GM21786 (cell line): Measurements from ENCODE around the gene AQP1.

Experiments
- ATAC-seq: cut with Tn5 transposase; IDR thresholded peaks from one replicate; pipeline ENCODE4 v1.9.1; 2021; ENCODE audit not compliant: unreplicated experiment

Gene AQP1

GRCh38 chr7:30971440-30971839 lies 59.8 kb downstream of the AQP1 start:
- no peak for ATAC-seq

DNA sequence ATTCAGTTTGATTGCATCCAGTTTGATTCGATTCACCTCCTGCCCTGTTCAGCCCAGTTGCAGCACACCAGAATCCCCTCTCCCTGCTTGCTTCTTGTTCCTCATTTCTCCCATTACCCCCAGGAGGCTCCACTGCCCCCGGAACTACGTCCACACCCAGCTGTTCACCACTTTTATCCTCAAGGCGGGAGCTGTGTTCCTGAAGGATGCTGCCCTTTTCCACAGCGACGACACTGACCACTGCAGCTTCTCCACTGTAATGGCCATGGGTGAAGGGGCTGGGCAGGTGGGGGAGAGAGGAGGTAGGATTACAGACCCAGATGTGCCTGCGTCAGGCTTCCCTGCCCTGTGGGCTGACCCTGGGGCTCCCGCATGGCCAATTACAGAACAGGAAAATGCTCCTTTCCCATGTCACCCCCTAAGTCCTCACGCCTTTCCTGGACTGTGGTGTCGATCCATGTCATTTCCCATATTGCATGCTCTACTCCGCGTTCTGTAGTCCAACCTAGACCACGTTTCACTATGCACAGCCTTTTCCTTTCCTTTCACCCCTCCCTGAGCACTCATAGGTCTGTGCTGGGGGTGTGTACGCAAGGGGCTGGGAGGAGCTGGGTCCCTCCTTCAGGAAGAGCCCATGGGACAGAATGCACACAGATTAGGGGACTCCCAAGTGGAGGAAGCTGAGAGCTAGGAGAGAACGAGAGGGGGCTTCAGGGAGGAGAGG lies 60.3 kb downstream of the AQP1 start:
- no peak for ATAC-seq

- ATAC-seq, result no peak
These were observed 61.6 kb downstream of the AQP1 start for GRCh38 chr7:30973292-30973691.

GRCh38 chr7:30973791-30974604 lies 62.3 kb downstream of the AQP1 start:
- no peak for ATAC-seq

DNA sequence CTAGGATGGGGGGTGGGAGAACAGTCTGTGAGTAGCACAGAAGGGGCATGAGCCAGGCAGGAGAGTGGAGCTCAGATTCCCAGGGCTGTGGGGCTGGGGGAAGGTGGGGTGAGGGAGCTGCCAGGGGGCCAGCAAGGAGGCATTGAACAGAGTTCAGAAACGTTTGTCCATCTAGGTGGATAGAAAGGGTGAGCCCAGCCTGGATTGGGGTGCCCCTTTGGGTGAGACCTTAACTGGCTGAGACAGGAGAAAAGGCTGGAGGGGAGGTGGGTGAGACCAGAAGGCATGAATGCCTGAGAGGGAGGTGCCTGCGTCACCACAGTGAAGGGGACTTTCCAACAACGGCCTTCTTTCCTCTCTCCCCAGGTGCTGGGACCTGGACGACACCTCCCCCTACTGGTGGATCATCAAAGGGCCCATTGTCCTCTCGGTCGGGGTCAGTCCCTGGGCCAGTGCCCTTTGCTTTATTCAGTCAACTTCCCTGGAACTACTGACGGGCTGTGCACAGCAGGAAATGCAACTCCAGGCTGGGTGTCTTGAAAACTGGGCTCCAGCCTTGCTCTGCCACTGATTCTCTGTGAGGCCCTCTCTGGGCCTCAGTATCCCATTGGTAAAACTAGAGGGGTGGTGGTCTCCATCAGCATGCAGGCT lies 63.1 kb downstream of the AQP1 start:
- ATAC-seq, result peak; percentile 97
